GM19099 (cell line): ENCODE data around the gene CDKN1B.

Experiments
- POLR2A ChIP-seq: IDR thresholded peaks from 3 replicates; pipeline ENCODE4 v1.6.1; 2011; ENCODE audit warnings: low read depth; ENCODE audit not compliant: insufficient read length; ENCODE audit errors: extremely low read depth

The CDKN1B gene

DNA sequence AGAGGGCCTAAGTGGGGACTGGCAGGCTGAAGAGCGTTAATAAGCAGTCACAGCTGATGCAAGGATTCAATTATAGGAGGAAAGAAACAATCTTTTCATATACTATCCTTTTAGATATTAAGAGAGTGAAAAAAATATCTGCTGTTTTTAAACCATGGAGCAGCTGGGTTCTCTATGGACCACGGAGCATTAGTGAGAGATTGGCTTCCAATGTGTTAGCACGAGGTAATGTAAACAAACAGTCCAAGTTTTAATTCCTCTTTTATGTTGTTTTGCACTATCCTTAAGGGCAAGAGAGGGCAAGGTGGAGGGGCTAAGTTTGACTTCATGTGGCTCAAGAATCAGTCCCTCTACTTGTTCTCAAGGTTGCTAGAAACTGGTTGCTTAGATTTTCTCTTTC lies 30.9 kb downstream of the CDKN1B start:
- no peak for TF ChIP-seq POLR2A

- TF ChIP-seq POLR2A: no peak
Measured at GRCh38 chr12:12749433-12749832, 32.3 kb downstream of the CDKN1B start.

GRCh38 chr12:12755923-12756322 lies 38.8 kb downstream of the CDKN1B start:
- no peak for TF ChIP-seq POLR2A

- TF ChIP-seq POLR2A: no peak
Measured at GRCh38 chr12:12757121-12757520, 40.0 kb downstream of the CDKN1B start.

GRCh38 chr12:12759234-12759915 lies 42.2 kb downstream of the CDKN1B start:
- no peak for TF ChIP-seq POLR2A

DNA sequence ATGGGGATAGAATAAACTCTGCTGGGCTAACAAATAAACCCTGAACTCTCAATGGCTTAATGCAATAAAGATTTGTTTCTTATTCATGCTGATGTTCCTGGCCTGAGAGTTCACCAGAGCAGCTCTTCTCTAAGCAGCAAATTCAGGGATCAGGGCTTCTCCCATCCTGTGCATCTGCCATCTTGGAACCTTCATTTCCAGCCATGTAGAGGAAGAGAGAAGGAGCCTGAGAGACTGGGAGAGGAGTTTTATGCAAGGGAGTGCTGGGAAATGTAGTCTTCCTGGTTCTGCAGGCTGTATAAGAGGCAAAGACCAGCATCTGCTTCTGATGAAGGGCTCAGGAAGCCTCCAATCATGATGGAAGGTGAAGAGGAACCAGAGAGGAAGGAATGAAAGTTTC lies 47.7 kb downstream of the CDKN1B start:
- TF ChIP-seq POLR2A: no peak

DNA sequence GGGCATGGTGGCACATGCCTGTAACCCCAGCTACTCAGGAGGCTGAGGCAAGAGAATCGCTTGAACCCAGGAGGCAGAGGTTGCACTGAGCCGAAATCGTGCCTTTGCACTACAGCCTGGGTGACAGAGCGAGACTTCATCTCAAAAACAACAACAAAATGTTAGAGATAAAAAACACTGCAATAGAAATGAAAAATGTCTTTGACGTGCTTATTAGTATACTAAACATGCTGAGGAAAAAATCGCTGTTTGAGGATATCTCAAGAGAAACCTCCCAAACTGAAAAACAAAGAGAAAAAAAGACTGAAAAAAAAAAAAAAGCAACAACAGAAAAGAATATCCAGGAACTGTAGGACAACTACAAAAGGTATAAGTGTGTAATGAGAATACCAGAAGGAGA lies 53.1 kb downstream of the CDKN1B start:
- TF ChIP-seq POLR2A: no peak
